Subcutaneous adipose tissue (tissue), 4 donors: ENCODE measurements around the gene ZBTB16. TPM values are rescaled to one million over a fixed set of nuclear protein-coding genes. Genes with fewer than 3 reads are reported as not detected.

Experiments used
- CTCF ChIP-seq: fragments of 450-650 bp; IDR thresholded peaks from one replicate; pipeline ENCODE4 v1.5.1; 2016; ENCODE audit warnings: low read depth, mild to moderate bottlenecking, control low read depth, antibody characterized with exemption, moderate library complexity
- total RNA-seq, 4 donors: library from RNA; depleted of rRNA; stranded (reverse); fragments of >200 nt; gene quantifications; one replicate each; pipeline ENCODE4 v1.1.0, GENCODE V29; 2016

The ZBTB16 gene
- total RNA-seq, 4 donors from 2014 or later = 167 to 446 (median 261) TPM

GRCh38 chr11:114277637-114278341 is 218.3 kb downstream of the ZBTB16 start:
- TF ChIP-seq CTCF = no peak

GRCh38 chr11:114278342-114279065 is 219.0 kb downstream of the ZBTB16 start:
- no peak for TF ChIP-seq CTCF

GRCh38 chr11:114279792-114280546 is 220.5 kb downstream of the ZBTB16 start:
- no peak for TF ChIP-seq CTCF

GRCh38 chr11:114280696-114281095 is 221.2 kb downstream of the ZBTB16 start:
- no peak for TF ChIP-seq CTCF

- TF ChIP-seq CTCF = no peak
Observed at GRCh38 chr11:114281388-114281956, 222.0 kb downstream of the ZBTB16 start.

- no peak for TF ChIP-seq CTCF
Observed at GRCh38 chr11:114282488-114282887, 223.0 kb downstream of the ZBTB16 start.

GRCh38 chr11:114283422-114283821 is 223.9 kb downstream of the ZBTB16 start:
- TF ChIP-seq CTCF = no peak
